H1 (cell line): ENCODE results near the gene IL4.

Experiments
- CBX5 ChIP-seq: fragments of 300-800, 300-1000 bp; sonication (generic); IDR thresholded peaks from 2 replicates; pipeline ENCODE4 v1.7.1; 2016; ENCODE audit warnings: antibody characterized with exemption, low read length, low read depth
- CHD2 ChIP-seq: IDR thresholded peaks from 2 replicates; pipeline ENCODE4 v1.6.1; 2012; ENCODE audit warnings: low read length, improper control_type of control experiment
- EZH2 ChIP-seq: fragments of 200-600 bp; sonication (generic); IDR thresholded peaks from 2 replicates; pipeline ENCODE4 v1.7.1; 2012; ENCODE audit warnings: low read depth, mild to moderate bottlenecking, moderate library complexity, low read length, inconsistent platforms; ENCODE audit not compliant: severe bottlenecking
- GABPA ChIP-seq: IDR thresholded peaks from 2 replicates; pipeline ENCODE4 v1.6.1; 2011; ENCODE audit warnings: mild to moderate bottlenecking, low read length, moderate library complexity, borderline replicate concordance; ENCODE audit not compliant: insufficient read depth
- MAX ChIP-seq: IDR thresholded peaks from 2 replicates; pipeline ENCODE4 v1.6.1; 2012; ENCODE audit warnings: inconsistent platforms
- POLR2AphosphoS5 ChIP-seq: IDR thresholded peaks from 2 replicates; pipeline ENCODE4 v1.6.1; 2011; ENCODE audit warnings: low read depth, low read length
- SIN3A ChIP-seq, 2 experiments: IDR thresholded peaks in 1 of 2; conservative IDR thresholded peaks in 1 of 2; 2 replicates each; pipeline ENCODE4 v1.6.1; 2011 to 2012; ENCODE audit warnings: low read length in 2 of 2, improper control_type of control experiment in 1 of 2, low read depth in 1 of 2, mild to moderate bottlenecking in 1 of 2
- ZNF274 ChIP-seq: IDR thresholded peaks from 2 replicates; pipeline ENCODE4 v1.7.0; 2012; ENCODE audit warnings: low read length, borderline replicate concordance; ENCODE audit errors: extremely low read depth

DNA sequence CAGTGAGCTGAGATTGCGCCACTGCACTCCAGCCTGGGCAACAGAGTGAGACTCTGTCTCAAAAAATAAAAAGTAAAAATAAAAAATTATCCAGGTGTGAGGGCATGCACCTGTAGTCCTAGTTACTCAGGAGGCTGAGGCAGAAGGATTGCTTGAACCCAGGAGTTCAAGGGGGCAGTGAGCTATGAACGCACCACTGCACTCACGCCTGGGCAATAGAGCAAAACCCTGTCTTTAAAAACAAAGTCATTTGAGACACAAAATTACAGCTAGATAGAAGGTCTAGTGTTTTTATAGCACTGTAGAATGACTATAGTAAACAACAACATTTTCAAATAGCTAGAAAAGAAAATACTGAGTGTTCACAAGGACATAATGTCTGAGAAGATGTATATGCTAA is 16.4 kb downstream of the IL4 start:
- TF ChIP-seq CBX5: no peak
- no peak for TF ChIP-seq ZNF274
- no peak for TF ChIP-seq CHD2
- TF ChIP-seq EZH2: no peak
- TF ChIP-seq MAX: no peak
- no peak for TF ChIP-seq SIN3A (conservative IDR thresholded peaks at IDR 0.05 in 1 of 2, IDR thresholded peaks at IDR 0.05 in 1 of 2; ENCODE audit: low read depth in 1 of 2, low read length in 2 of 2)
- no peak for TF ChIP-seq GABPA
- no peak for TF ChIP-seq POLR2AphosphoS5
